Liver (tissue), 9 donors: ENCODE measurements around the gene ATP6V1C2. TPM values are rescaled to one million over a fixed set of nuclear protein-coding genes. Genes with fewer than 3 reads are reported as not detected.

ENCODE experiments used
- DNase-seq: peaks from one replicate; pipeline ENCODE4 v3.0.0-alpha.2; 2017; ENCODE audit warnings: low spot score
- H3K27ac ChIP-seq, 2 donors: one replicate each; pipeline ENCODE4 v1.7.0; 2013; ENCODE audit warnings: inconsistent platforms in 2 of 2, low read length in 2 of 2, control low read depth in 1 of 2, low read depth in 1 of 2, mild to moderate bottlenecking in 1 of 2
- H3K27me3 ChIP-seq, 4 donors: one replicate each; pipeline versions ENCODE4 v1.6.1 to v1.7.0; 2013; ENCODE audit warnings: low read length in 3 of 4, inconsistent platforms in 1 of 4, mild to moderate bottlenecking in 1 of 4, moderate library complexity in 1 of 4; ENCODE audit not compliant: control insufficient read depth in 4 of 4, insufficient read depth in 4 of 4
- H3K36me3 ChIP-seq, 4 donors: one replicate each; pipeline versions ENCODE4 v1.6.1 to v1.7.0; 2013; ENCODE audit warnings: low read length in 3 of 4, mild to moderate bottlenecking in 3 of 4, low read depth in 1 of 4, moderate library complexity in 1 of 4; ENCODE audit not compliant: control insufficient read depth in 4 of 4, insufficient read depth in 3 of 4
- H3K4me1 ChIP-seq, 4 donors: one replicate each; pipeline versions ENCODE4 v1.6.1 to v1.7.0; 2013; ENCODE audit warnings: low read length in 3 of 4, mild to moderate bottlenecking in 3 of 4, moderate library complexity in 1 of 4; ENCODE audit not compliant: control insufficient read depth in 4 of 4, insufficient read depth in 4 of 4
- H3K4me3 ChIP-seq, 3 donors: one replicate each; pipeline versions ENCODE4 v1.6.1 to v1.7.0; 2013; ENCODE audit warnings: low read length in 3 of 3, control low read depth in 1 of 3, low read depth in 1 of 3, mild to moderate bottlenecking in 1 of 3
- H3K9ac ChIP-seq, 2 donors: one replicate each; pipeline ENCODE4 v1.7.0; 2013; ENCODE audit warnings: low read length in 2 of 2, mild to moderate bottlenecking in 2 of 2, moderate library complexity in 2 of 2, control low read depth in 1 of 2, low read depth in 1 of 2
- H3K9me3 ChIP-seq, 4 donors: one replicate each; pipeline versions ENCODE4 v1.6.1 to v1.7.0; 2013; ENCODE audit warnings: low read length in 3 of 4; ENCODE audit not compliant: control insufficient read depth in 4 of 4
- ATF3 ChIP-seq: IDR thresholded peaks from 2 replicates; pipeline ENCODE4 v1.6.1; 2016; ENCODE audit warnings: antibody characterized with exemption
- FOXA1 ChIP-seq: IDR thresholded peaks from 2 replicates; pipeline ENCODE4 v1.6.1; 2016; ENCODE audit warnings: antibody characterized with exemption
- FOXA2 ChIP-seq: IDR thresholded peaks from 2 replicates; pipeline ENCODE4 v1.6.1; 2016; ENCODE audit warnings: antibody characterized with exemption
- GABPA ChIP-seq, 2 donors: IDR thresholded peaks in 1 of 2; conservative IDR thresholded peaks in 1 of 2; 2 replicates each; pipeline ENCODE4 v1.6.1; 2016; ENCODE audit warnings: antibody characterized with exemption in 2 of 2, mild to moderate bottlenecking in 1 of 2, moderate library complexity in 1 of 2
- HNF4A ChIP-seq, 2 donors: conservative IDR thresholded peaks; 2 replicates each; pipeline ENCODE4 v1.6.1; 2016; ENCODE audit warnings: antibody characterized with exemption in 2 of 2, mild to moderate bottlenecking in 2 of 2
- HNF4G ChIP-seq: IDR thresholded peaks from 2 replicates; pipeline ENCODE4 v1.6.1; 2016; ENCODE audit warnings: antibody characterized with exemption
- JUND ChIP-seq, 2 donors: IDR thresholded peaks; 2 replicates each; pipeline ENCODE4 v1.6.1; 2016; ENCODE audit warnings: antibody characterized with exemption in 2 of 2
- NR2F2 ChIP-seq: IDR thresholded peaks from 2 replicates; pipeline ENCODE4 v1.6.1; 2016; ENCODE audit warnings: antibody characterized with exemption
- RXRA ChIP-seq, 2 donors: IDR thresholded peaks; 2 replicates each; pipeline ENCODE4 v1.6.1; 2017 to 2018; ENCODE audit warnings: antibody characterized with exemption in 2 of 2, mild to moderate bottlenecking in 1 of 2
- TAF1 ChIP-seq: conservative IDR thresholded peaks from 2 replicates; pipeline ENCODE4 v1.6.1; 2016; ENCODE audit warnings: antibody characterized with exemption, mild to moderate bottlenecking
- YY1 ChIP-seq: IDR thresholded peaks from 2 replicates; pipeline ENCODE4 v1.6.1; 2016; ENCODE audit warnings: antibody characterized with exemption, mild to moderate bottlenecking
- WGBS: extraction: QIAGEN DNeasy Blood & Tissue Kit; methylation state at CpG from one replicate; pipeline ENCODE4 v1.1.7; 2013; 5-methylcytosine and 5-hydroxymethylcytosine counted together
- polyA plus RNA-seq, 2 donors: library from polyadenylated mRNA; stranded (reverse) in 1 of 2; unstranded in 1 of 2; fragments of 200-250 nt in 1 of 2; fragments of >200 nt in 1 of 2; fragmentation: Nextera tagmentation in 1 of 2; extraction: Ambion mirVana in 1 of 2; gene quantifications; one replicate each; pipeline versions ENCODE4 v1.2.1 to v1.2.3, GENCODE V29; 2013 to 2015
- total RNA-seq, 2 donors: library from RNA; depleted of rRNA; stranded (reverse); fragments of >200 nt; gene quantifications; one replicate each; pipeline ENCODE4 v1.2.3, GENCODE V29; 2014
- TF ChIP-seq, protein P1 (sequence below): fragments of 150-350 bp; IDR thresholded peaks from 2 replicates; pipeline ENCODE4 v1.5.1; 2017; ENCODE audit warnings: improper control_type of control experiment, low read depth, low read length; ENCODE audit not compliant: missing input control
- TF ChIP-seq, protein P2 (sequence below): IDR thresholded peaks from 2 replicates; pipeline ENCODE4 v1.6.1; 2016; ENCODE audit warnings: antibody characterized with exemption
- TF ChIP-seq, protein P3 (sequence below): IDR thresholded peaks from 2 replicates; pipeline ENCODE4 v1.6.1; 2016; ENCODE audit warnings: antibody characterized with exemption
- donor health status: healthy.
- donor health status: healthy.
- donor health status: healthy.
- donor health status: healthy.
- donor health status: healthy.

The ATP6V1C2 gene
- total and polyA plus RNA-seq, 4 donors = 0.08 to 0.66 (median 0.33) TPM

DNA sequence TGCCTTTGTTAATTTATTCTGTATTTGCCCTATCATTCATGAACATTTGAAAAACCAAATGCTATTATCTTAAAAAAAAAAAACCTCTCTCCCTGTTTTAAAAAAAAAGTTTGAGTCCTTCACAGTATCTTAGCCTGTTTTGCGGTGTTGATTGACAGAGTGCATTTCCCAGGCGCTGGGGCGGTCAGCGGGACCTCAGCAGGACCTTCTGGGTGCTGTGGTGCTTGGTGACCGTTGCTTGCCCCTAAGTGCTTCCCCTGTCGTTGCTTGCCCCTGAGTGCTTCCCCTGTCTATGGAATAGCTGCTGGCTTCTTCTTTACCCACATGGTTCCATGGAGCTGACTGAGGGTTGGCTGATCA lies 12.1 kb downstream of the ATP6V1C2 start:
- Histone ChIP-seq H3K9ac (no peak overlapping the region), H3K36me3 (no peaks in the 10 kb centered on the region), H3K9me3 (no peaks in the 10 kb centered on the region), H3K27me3 (no peaks in the 10 kb centered on the region), H3K27ac (no peak overlapping the region), H3K4me1 (peaks cover 0 to 2% (median 0%) of the 10 kb centered on the region in 4 donors), H3K4me3 (no peak overlapping the region)
- WGBS = 62% methylated on average over 6 of the region's 6 CpGs
- DNase-seq = no peak
- TF ChIP-seq TAF1 (no peak), FOXA1 (no peak), HNF4G (no peak), GABPA (IDR thresholded peaks at IDR 0.05 in 1 of 2, conservative IDR thresholded peaks at IDR 0.05 in 1 of 2) (no peak), YY1 (no peak), NR2F2 (no peak), FOXA2 (no peak), HNF4A (conservative IDR thresholded peaks at IDR 0.05) (no peak)
- TF ChIP-seq, protein P1, sequence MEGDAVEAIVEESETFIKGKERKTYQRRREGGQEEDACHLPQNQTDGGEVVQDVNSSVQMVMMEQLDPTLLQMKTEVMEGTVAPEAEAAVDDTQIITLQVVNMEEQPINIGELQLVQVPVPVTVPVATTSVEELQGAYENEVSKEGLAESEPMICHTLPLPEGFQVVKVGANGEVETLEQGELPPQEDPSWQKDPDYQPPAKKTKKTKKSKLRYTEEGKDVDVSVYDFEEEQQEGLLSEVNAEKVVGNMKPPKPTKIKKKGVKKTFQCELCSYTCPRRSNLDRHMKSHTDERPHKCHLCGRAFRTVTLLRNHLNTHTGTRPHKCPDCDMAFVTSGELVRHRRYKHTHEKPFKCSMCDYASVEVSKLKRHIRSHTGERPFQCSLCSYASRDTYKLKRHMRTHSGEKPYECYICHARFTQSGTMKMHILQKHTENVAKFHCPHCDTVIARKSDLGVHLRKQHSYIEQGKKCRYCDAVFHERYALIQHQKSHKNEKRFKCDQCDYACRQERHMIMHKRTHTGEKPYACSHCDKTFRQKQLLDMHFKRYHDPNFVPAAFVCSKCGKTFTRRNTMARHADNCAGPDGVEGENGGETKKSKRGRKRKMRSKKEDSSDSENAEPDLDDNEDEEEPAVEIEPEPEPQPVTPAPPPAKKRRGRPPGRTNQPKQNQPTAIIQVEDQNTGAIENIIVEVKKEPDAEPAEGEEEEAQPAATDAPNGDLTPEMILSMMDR = no peak

- H3K9me3 ChIP-seq = no peaks in the 10 kb centered on the region
- no peak for TF ChIP-seq NR2F2
- TF ChIP-seq, protein P1 = no peak
- no peak for TF ChIP-seq YY1
- no peak for TF ChIP-seq FOXA1
- TF ChIP-seq JUND (IDR thresholded peaks at IDR 0.05) = no peak
- TF ChIP-seq, protein P2, sequence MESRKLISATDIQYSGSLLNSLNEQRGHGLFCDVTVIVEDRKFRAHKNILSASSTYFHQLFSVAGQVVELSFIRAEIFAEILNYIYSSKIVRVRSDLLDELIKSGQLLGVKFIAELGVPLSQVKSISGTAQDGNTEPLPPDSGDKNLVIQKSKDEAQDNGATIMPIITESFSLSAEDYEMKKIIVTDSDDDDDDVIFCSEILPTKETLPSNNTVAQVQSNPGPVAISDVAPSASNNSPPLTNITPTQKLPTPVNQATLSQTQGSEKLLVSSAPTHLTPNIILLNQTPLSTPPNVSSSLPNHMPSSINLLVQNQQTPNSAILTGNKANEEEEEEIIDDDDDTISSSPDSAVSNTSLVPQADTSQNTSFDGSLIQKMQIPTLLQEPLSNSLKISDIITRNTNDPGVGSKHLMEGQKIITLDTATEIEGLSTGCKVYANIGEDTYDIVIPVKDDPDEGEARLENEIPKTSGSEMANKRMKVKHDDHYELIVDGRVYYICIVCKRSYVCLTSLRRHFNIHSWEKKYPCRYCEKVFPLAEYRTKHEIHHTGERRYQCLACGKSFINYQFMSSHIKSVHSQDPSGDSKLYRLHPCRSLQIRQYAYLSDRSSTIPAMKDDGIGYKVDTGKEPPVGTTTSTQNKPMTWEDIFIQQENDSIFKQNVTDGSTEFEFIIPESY = no peak
- TF ChIP-seq HNF4A (conservative IDR thresholded peaks at IDR 0.05) = no peak
- TF ChIP-seq ATF3 = no peak
- TF ChIP-seq TAF1 = no peak
- no peak for TF ChIP-seq GABPA (IDR thresholded peaks at IDR 0.05 in 1 of 2, conservative IDR thresholded peaks at IDR 0.05 in 1 of 2)
- no peak for TF ChIP-seq FOXA2
- TF ChIP-seq, protein P3, sequence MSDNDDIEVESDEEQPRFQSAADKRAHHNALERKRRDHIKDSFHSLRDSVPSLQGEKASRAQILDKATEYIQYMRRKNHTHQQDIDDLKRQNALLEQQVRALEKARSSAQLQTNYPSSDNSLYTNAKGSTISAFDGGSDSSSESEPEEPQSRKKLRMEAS = no peak
- TF ChIP-seq HNF4G = no peak
- TF ChIP-seq RXRA (IDR thresholded peaks at IDR 0.05) = no peak
- H3K27ac ChIP-seq = no peak overlapping the region
- DNase-seq = no peak
- no peaks in the 10 kb centered on the region for H3K27me3 ChIP-seq
- no peak overlapping the region for H3K4me3 ChIP-seq
- 88% methylated on average over 5 of the region's 5 CpGs for WGBS
- H3K9ac ChIP-seq = no peak overlapping the region
- H3K4me1 ChIP-seq = peaks cover 0 to 2% (median 0%) of the 10 kb centered on the region in 4 donors
- H3K36me3 ChIP-seq = no peaks in the 10 kb centered on the region
Observed at GRCh38 chr2:10733980-10734379, 12.6 kb downstream of the ATP6V1C2 start.
